ENCODE data around the gene TXNRD2.

GRCh38 chr22:19977296-19978243 is 36.0 kb upstream of the TXNRD2 start:
- TF ChIP-seq, protein P1, sequence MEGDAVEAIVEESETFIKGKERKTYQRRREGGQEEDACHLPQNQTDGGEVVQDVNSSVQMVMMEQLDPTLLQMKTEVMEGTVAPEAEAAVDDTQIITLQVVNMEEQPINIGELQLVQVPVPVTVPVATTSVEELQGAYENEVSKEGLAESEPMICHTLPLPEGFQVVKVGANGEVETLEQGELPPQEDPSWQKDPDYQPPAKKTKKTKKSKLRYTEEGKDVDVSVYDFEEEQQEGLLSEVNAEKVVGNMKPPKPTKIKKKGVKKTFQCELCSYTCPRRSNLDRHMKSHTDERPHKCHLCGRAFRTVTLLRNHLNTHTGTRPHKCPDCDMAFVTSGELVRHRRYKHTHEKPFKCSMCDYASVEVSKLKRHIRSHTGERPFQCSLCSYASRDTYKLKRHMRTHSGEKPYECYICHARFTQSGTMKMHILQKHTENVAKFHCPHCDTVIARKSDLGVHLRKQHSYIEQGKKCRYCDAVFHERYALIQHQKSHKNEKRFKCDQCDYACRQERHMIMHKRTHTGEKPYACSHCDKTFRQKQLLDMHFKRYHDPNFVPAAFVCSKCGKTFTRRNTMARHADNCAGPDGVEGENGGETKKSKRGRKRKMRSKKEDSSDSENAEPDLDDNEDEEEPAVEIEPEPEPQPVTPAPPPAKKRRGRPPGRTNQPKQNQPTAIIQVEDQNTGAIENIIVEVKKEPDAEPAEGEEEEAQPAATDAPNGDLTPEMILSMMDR (IDR thresholded peaks at IDR 0.05), result no peak
- no peak for TF ChIP-seq POLR2A (IDR thresholded peaks at IDR 0.05)
